Skeletal muscle cell (primary cell): ENCODE results near the gene PKIG.
"Not testable (repeated sequence)": the region's sequence is repeated elsewhere in the genome, so short reads cannot be mapped to it uniquely, and the experiment has no call there.

Experiments used
- DNase-seq: peaks from one replicate; pipeline ENCODE4 v3.0.0-alpha.2; 2010; ENCODE audit warnings: low read depth
- H3K4me3 ChIP-seq: 2 replicates; pipeline ENCODE4 v1.5.1; 2011; ENCODE audit warnings: low read depth, mild to moderate bottlenecking, control low read depth, low read length, moderate library complexity

Gene PKIG

GRCh38 chr20:44570367-44570766, 12.0 kb upstream of the PKIG start:
- DNase-seq: no peak
- H3K4me3 ChIP-seq: no peak overlapping the region

- no peak for DNase-seq
- H3K4me3 ChIP-seq: no peak overlapping the region
Measured at GRCh38 chr20:44571362-44571988, 10.9 kb upstream of the PKIG start.

- H3K4me3 ChIP-seq: peak overlapping the region; percentile 6
- DNase-seq: peak; percentile 73
Measured at GRCh38 chr20:44572551-44573500, 9.6 kb upstream of the PKIG start.

- no peak for DNase-seq
- H3K4me3 ChIP-seq: no peak overlapping the region
Measured at GRCh38 chr20:44573501-44573869, 8.9 kb upstream of the PKIG start.

- DNase-seq: no peak
- H3K4me3 ChIP-seq: no peak overlapping the region
Measured at GRCh38 chr20:44574372-44574771, 8.0 kb upstream of the PKIG start.

GRCh38 chr20:44576297-44576696, 6.1 kb upstream of the PKIG start:
- no peak overlapping the region for H3K4me3 ChIP-seq
- DNase-seq: peak; percentile 42

- DNase-seq: no peak
Measured at GRCh38 chr20:44579313-44580081, 2.9 kb upstream of the PKIG start.

GRCh38 chr20:44580581-44581268, 1.7 kb upstream of the PKIG start:
- no peak overlapping the region for H3K4me3 ChIP-seq
- DNase-seq: no peak

More at GRCh38 chr20:44579313-44580081, 2.9 kb upstream of the PKIG start:
- H3K4me3 ChIP-seq: no peak overlapping the region

- H3K4me3 ChIP-seq: no peak overlapping the region
- no peak for DNase-seq
Measured at GRCh38 chr20:44581515-44581914, 864 bp upstream of the PKIG start.

GRCh38 chr20:44583157-44583556, 778 bp downstream of the PKIG start:
- DNase-seq: no peak
- H3K4me3 ChIP-seq: peak overlapping the region; percentile 59

GRCh38 chr20:44584162-44584561, 1.8 kb downstream of the PKIG start:
- H3K4me3 ChIP-seq: peak overlapping the region; percentile 59
- DNase-seq: no peak

- H3K4me3 ChIP-seq: no peak overlapping the region
- no peak for DNase-seq
Measured at GRCh38 chr20:44585057-44585963, 2.9 kb downstream of the PKIG start.

- no peak overlapping the region for H3K4me3 ChIP-seq
- no peak for DNase-seq
Measured at GRCh38 chr20:44586289-44586911, 4.0 kb downstream of the PKIG start.

- no peak overlapping the region for H3K4me3 ChIP-seq
- no peak for DNase-seq
Measured at GRCh38 chr20:44587035-44587980, 4.9 kb downstream of the PKIG start.

GRCh38 chr20:44588321-44588720, 5.9 kb downstream of the PKIG start:
- not testable (repeated sequence) for DNase-seq, H3K4me3 ChIP-seq

- H3K4me3 ChIP-seq: no peak overlapping the region
- DNase-seq: no peak
Measured at GRCh38 chr20:44589537-44589936, 7.2 kb downstream of the PKIG start.
